HepG2 (cell line): ENCODE results near the gene TMEM131. TPM values are rescaled to one million over a fixed set of nuclear protein-coding genes. Genes with fewer than 3 reads are reported as not detected.
"Not testable (repeated sequence)": the region's sequence is repeated elsewhere in the genome, so short reads cannot be mapped to it uniquely, and the experiment has no call there.

Experiments
- ATAC-seq: fragments of 200-7000 bp; cut with Tn5 transposase; 3 replicates; pipeline ENCODE4 v1.9.1; 2020; ENCODE audit warnings: mild to moderate bottlenecking, moderate library complexity
- BruUV-seq: library from RNA; stranded (reverse); fragments of 400-500 nt; replicated peaks from 2 replicates; lab custom pipeline; 2021; lab: Mats Ljungman, UMichigan
- CTCF ChIA-PET: fragments of 300-600 bp; formaldehyde crosslinking; extraction: SDS; loops from one replicate; lab custom pipeline; 2021; ENCODE audit warnings: low total read pairs, inconsistent platforms, low intra/inter-chr PET ratio; lab: Yijun Ruan, JAX
- POLR2A ChIA-PET: fragments of 350-600 bp; sonication (Branson Sonifier 250); formaldehyde crosslinking; loops from one replicate; lab custom pipeline; 2020; ENCODE audit warnings: antibody characterized with exemption, inconsistent platforms; lab: Yijun Ruan, JAX
- DNase-seq: peaks from one replicate; pipeline ENCODE4 v3.0.0-alpha.2; 2015; ENCODE audit warnings: low spot score
- FAIRE-seq: peaks from 3 replicates; lab custom pipeline; 2011; peaks lifted over from hg19 to GRCh38; lab: Jason Lieb, UNC
- H2AFZ ChIP-seq: one replicate; pipeline ENCODE4 v1.6.1; 2011; ENCODE audit warnings: low read length, inconsistent platforms
- H3K27ac ChIP-seq: fragments of 300-600 bp; 3 replicates; pipeline ENCODE4 v1.8.0; 2011; ENCODE audit warnings: mixed run types, mild to moderate bottlenecking, mixed read lengths, low read length, inconsistent platforms; ENCODE audit not compliant: insufficient read depth; ENCODE audit errors: extremely low read length
- H3K27me3 ChIP-seq, 2 experiments: fragments of 200-600 bp in 1 of 2; 2 replicates in 1 of 2; 3 replicates in 1 of 2; pipeline versions ENCODE4 v1.6.0 to v1.8.0; 2011; ENCODE audit warnings: low read length in 2 of 2, mild to moderate bottlenecking in 2 of 2, moderate library complexity in 2 of 2, inconsistent platforms in 1 of 2; ENCODE audit not compliant: insufficient read depth in 2 of 2, control insufficient read depth in 1 of 2
- H3K36me3 ChIP-seq, 2 experiments: fragments of 200-600 bp in 1 of 2; replicated peaks in 1 of 2; 2 replicates in 1 of 2; 3 replicates in 1 of 2; pipeline versions ENCODE4 v1.5.1 to v1.8.0; 2011; ENCODE audit warnings: low read length in 2 of 2, inconsistent platforms in 1 of 2; ENCODE audit not compliant: insufficient read depth in 2 of 2, control insufficient read depth in 1 of 2
- H3K4me1 ChIP-seq: 2 replicates; pipeline ENCODE4 v1.5.1; 2012; ENCODE audit warnings: low read length, inconsistent platforms; ENCODE audit not compliant: insufficient read depth
- H3K4me2 ChIP-seq: 2 replicates; pipeline ENCODE4 v1.6.0; 2011; ENCODE audit warnings: low read depth, low read length, inconsistent platforms
- H3K4me3 ChIP-seq, 3 experiments: fragments of 200-600 bp in 1 of 3; sonication (generic), shearing (Covaris generic) in 1 of 3; replicated peaks in 1 of 3; 2 replicates each; pipeline ENCODE4 v1.5.1; 2011 to 2016; ENCODE audit warnings: low read length in 3 of 3, inconsistent platforms in 2 of 3, low read depth in 2 of 3, mild to moderate bottlenecking in 2 of 3, control low read depth in 1 of 3, mixed read lengths in 1 of 3; ENCODE audit not compliant: insufficient read depth in 1 of 3
- H3K79me2 ChIP-seq: one replicate; pipeline ENCODE4 v1.6.1; 2011; ENCODE audit warnings: low read length, inconsistent platforms; ENCODE audit not compliant: insufficient read depth
- H3K9ac ChIP-seq: 2 replicates; pipeline ENCODE4 v1.6.0; 2011; ENCODE audit warnings: mild to moderate bottlenecking, low read depth, low read length, inconsistent platforms; ENCODE audit not compliant: insufficient read depth
- H3K9me3 ChIP-seq: 2 replicates; pipeline ENCODE4 v1.5.1; 2012; ENCODE audit warnings: mild to moderate bottlenecking, low read length
- H4K20me1 ChIP-seq: 2 replicates; pipeline ENCODE4 v1.6.0; 2011; ENCODE audit warnings: inconsistent platforms, mild to moderate bottlenecking, low read length, moderate library complexity; ENCODE audit not compliant: insufficient read depth
- ELF3 ChIP-seq: IDR thresholded peaks from 2 replicates; pipeline ENCODE4 v1.6.1; 2016; ENCODE audit warnings: missing genetic modification reagents, missing compliant biosample characterization
- MBD4 ChIP-seq: IDR thresholded peaks from 2 replicates; pipeline ENCODE4 v1.6.1; 2012; ENCODE audit warnings: low read length, inconsistent platforms, borderline replicate concordance
- REST ChIP-seq, 2 experiments: IDR thresholded peaks; 2 replicates each; pipeline ENCODE4 v1.6.1; 2011 to 2012; ENCODE audit warnings: low read length in 2 of 2, borderline replicate concordance in 1 of 2, low read depth in 1 of 2, mild to moderate bottlenecking in 1 of 2, moderate library complexity in 1 of 2
- SMAD9 ChIP-seq: sonication (generic); formaldehyde crosslinking; IDR thresholded peaks from 2 replicates; pipeline ENCODE4 v1.5.1; 2020; ENCODE audit warnings: mild to moderate bottlenecking, missing genetic modification reagents
- TMF1 ChIP-seq: sonication (generic); formaldehyde crosslinking; IDR thresholded peaks from 2 replicates; pipeline ENCODE4 v1.8.1; 2022; ENCODE audit warnings: low read depth, missing genetic modification reagents
- ZBTB46 ChIP-seq: sonication (generic); formaldehyde crosslinking; IDR thresholded peaks from 2 replicates; pipeline ENCODE4 v1.4.0; 2020; ENCODE audit warnings: mild to moderate bottlenecking, missing genetic modification reagents, borderline replicate concordance
- ZBTB7A ChIP-seq: sonication (generic); formaldehyde crosslinking; IDR thresholded peaks from 2 replicates; pipeline ENCODE4 v1.8.0; 2022; ENCODE audit warnings: mild to moderate bottlenecking, missing genetic modification reagents
- ZIK1 ChIP-seq: sonication (generic); formaldehyde crosslinking; IDR thresholded peaks from 2 replicates; pipeline ENCODE4 v1.5.0; 2020; ENCODE audit warnings: mild to moderate bottlenecking, low read depth, missing genetic modification reagents, borderline replicate concordance
- WGBS: methylation state at CpG from one replicate; pipeline ENCODE4 v1.1.6; 2017; ENCODE audit warnings: low lambda C conversion rate; 5-methylcytosine and 5-hydroxymethylcytosine counted together
- in situ Hi-C: cut with HindIII; loops from 2 replicates; pipeline ENCODE4 v1.10.0; 2017; ENCODE audit warnings: low pct_unique_long_range_greater_than_20kb; ENCODE audit not compliant: extremely low pct_ligation_motif_present
- intact Hi-C: fragments of 100-400 bp; cut with micrococcal nuclease; formaldehyde crosslinking; loops from one replicate; pipeline ENCODE4 v1.10.0; 2022; ENCODE audit not compliant: unreplicated experiment
- polyA plus RNA-seq, 8 experiments: library from polyadenylated mRNA; depleted of rRNA in 3 of 8; stranded (reverse) in 7 of 8; unstranded in 1 of 8; fragments of >200 nt; fragmentation: Illumina TruSeq in 4 of 8; extraction: Trizol in 4 of 8; gene quantifications; 2 replicates each; pipeline versions ENCODE4 v1.2.1 to v1.2.3, GENCODE V29; 2011 to 2016; ENCODE audit warnings: low read depth in 4 of 8, missing spikeins in 1 of 8, mixed read lengths in 1 of 8; ENCODE audit not compliant: insufficient read depth in 1 of 8
- total RNA-seq, 5 experiments: library from RNA; depleted of rRNA; stranded (reverse); fragments of >200 nt; fragmentation: Illumina TruSeq; extraction: Trizol; gene quantifications; 2 replicates each; pipeline ENCODE4 v1.2.3, GENCODE V29; 2016; ENCODE audit warnings: low read depth in 1 of 5

Gene TMEM131
- total and polyA plus RNA-seq, 2 of the 13 experiments (the other 11 are each of a cell fraction or from before 2014, with no cell fraction given) = 17.9 to 19.5 TPM

GRCh38 chr2:97900806-97901205 is 94.9 kb downstream of the TMEM131 start (continued):
- TF ChIP-seq ZBTB46 (CRISPR knock-in tag) (no peak), ELF3 (CRISPR knock-in tag) (no peak), TMF1 (no peak), MBD4 (no peak), REST (IDR thresholded peaks at IDR 0.05; ENCODE audit: borderline replicate concordance in 1 of 2, low read depth in 1 of 2, low read length in 2 of 2) (no peak), ZIK1 (CRISPR knock-in tag) (no peak), ZBTB7A (CRISPR knock-in tag) (no peak), SMAD9 (CRISPR knock-in tag) (no peak)
- TF ChIP-seq, all 625 proteins: peak for 0

GRCh38 chr2:97893042-97893441 is 102.7 kb downstream of the TMEM131 start:
- H3K27me3 ChIP-seq, intact Hi-C loops, BruUV-seq, POLR2A ChIA-PET, H3K4me3 ChIP-seq, H3K9ac ChIP-seq, H3K27ac ChIP-seq, ATAC-seq, in situ Hi-C loops, FAIRE-seq, H3K4me2 ChIP-seq, H3K9me3 ChIP-seq, DNase-seq, H3K36me3 ChIP-seq, H3K79me2 ChIP-seq, H3K4me1 ChIP-seq, H2AFZ ChIP-seq, H4K20me1 ChIP-seq, CTCF ChIA-PET: not testable (repeated sequence)
- WGBS = 99% methylated on average over 4 of the region's 4 CpGs
